ENCODE results near the gene FOXI1.

GRCh38 chr5:170110403-170111087 lies 4.8 kb downstream of the FOXI1 start:
- TF ChIP-seq, protein P1, sequence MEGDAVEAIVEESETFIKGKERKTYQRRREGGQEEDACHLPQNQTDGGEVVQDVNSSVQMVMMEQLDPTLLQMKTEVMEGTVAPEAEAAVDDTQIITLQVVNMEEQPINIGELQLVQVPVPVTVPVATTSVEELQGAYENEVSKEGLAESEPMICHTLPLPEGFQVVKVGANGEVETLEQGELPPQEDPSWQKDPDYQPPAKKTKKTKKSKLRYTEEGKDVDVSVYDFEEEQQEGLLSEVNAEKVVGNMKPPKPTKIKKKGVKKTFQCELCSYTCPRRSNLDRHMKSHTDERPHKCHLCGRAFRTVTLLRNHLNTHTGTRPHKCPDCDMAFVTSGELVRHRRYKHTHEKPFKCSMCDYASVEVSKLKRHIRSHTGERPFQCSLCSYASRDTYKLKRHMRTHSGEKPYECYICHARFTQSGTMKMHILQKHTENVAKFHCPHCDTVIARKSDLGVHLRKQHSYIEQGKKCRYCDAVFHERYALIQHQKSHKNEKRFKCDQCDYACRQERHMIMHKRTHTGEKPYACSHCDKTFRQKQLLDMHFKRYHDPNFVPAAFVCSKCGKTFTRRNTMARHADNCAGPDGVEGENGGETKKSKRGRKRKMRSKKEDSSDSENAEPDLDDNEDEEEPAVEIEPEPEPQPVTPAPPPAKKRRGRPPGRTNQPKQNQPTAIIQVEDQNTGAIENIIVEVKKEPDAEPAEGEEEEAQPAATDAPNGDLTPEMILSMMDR (IDR thresholded peaks at IDR 0.05) = no peak
- TF ChIP-seq POLR2AphosphoS5 (IDR thresholded peaks at IDR 0.05) = no peak
- no peak for TF ChIP-seq POLR2A (IDR thresholded peaks at IDR 0.05)
- TF ChIP-seq EP300 (IDR thresholded peaks at IDR 0.05) = no peak

All from suprapubic skin (tissue), 4 donors.